Right ventricle myocardium superior (tissue), 1 donor: ENCODE data around the gene ATG3. TPM values are rescaled to one million over a fixed set of nuclear protein-coding genes. Genes with fewer than 3 reads are reported as not detected.
A peak's percentile ranks its signal among the peaks of the same experiment; 100 is the strongest.
"Not testable (repeated sequence)": the region's sequence is repeated elsewhere in the genome, so short reads cannot be mapped to it uniquely, and the experiment has no call there.

Experiments used
- ATAC-seq: fragments of 200-7000 bp; cut with Tn5 transposase; one replicate; pipeline ENCODE4 v1.9.1; 2020; ENCODE audit warnings: mild to moderate bottlenecking; ENCODE audit not compliant: poor library complexity
- DNase-seq: peaks from one replicate; pipeline ENCODE4 v3.0.0-alpha.2; 2020
- intact Hi-C: fragments of 100-400 bp; cut with DNase I; formaldehyde crosslinking; loops from one replicate; pipeline ENCODE4 v1.11.2; 2022
- total RNA-seq: library from RNA; stranded (reverse); fragmentation: NEBNext Ultra II Directional; extraction: Animal tissue kit (Norgen Biotek cat#: 25700); gene quantifications from one replicate; pipeline ENCODE4 v1.2.1, GENCODE V29; 2021
- donor health status: DM: no; HTN: yes; CAD: no; lungs with severe emphysema.

Gene ATG3
- total RNA-seq, 1 donor from 2014 or later: 37.6 TPM

DNA sequence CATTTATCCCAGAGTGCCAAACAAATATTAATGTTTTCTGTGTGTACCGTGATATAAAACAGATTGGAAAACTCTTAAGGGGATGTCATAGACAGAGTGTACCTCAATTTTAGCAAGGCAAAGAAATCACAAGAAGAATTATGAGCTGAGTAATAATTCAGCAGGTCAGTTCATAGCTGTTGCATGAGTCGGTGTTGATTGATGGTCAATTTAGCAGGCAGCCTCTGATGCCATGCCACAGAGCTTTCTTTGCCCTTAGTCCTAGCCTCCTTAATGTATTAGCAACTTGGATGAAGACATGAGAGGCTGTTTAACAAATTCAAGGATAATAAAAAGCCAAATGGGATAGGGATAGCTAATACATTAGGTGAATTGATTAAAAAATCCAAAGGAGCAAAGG lies 6.9 kb upstream of the ATG3 start:
- DNase-seq: no peak
- no peak for ATAC-seq
- intact Hi-C loops: no loop called here

DNA sequence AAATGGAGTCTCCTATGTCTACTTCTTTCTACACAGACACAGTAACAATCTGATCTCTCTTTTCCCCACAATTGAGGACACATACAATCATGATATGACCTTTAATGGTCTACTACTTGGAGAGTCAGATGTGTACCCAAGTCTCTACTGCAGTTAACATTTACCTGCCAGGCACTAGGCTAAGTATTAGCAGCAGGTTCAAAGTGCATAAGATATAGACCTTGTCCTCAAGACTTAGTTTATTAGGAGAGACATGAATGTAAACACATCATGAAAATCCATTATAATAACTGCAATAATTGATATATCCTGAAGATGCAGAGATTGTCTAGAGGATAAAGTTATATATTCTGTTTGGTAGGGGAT lies 3.2 kb upstream of the ATG3 start:
- intact Hi-C loops: no loop called here
- DNase-seq: no peak
- no peak for ATAC-seq

DNA sequence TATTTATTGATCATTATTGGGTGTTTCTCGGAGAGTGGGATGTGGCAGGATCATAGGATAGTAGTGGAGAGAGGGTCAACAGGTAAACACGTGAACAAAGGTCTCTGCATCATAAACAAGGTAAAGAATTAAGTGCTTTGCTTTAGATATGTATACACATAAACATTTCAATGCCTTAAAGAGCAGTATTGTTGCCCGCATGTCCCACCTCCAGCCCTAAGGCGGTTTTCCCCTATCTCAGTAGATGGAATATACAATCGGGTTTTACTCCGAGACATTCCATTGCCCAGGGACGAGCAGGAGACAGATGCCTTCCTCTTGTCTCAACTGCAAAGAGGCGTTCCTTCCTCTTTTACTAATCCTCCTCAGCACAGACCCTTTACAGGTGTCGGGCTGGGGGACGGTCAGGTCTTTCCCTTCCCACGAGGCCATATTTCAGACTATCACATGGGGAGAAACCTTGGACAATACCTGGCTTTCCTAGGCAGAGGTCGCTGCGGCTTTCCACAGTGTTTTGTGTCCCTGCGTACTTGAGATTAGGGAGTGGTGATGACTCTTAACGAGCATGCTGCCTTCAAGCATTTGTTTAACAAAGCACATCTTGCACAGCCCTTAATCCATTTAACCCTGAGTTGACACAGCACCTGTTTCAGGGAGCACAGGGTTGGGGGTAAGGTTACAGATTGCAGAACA lies 2.6 kb upstream of the ATG3 start:
- DNase-seq, ATAC-seq, intact Hi-C loops: not testable (repeated sequence)

DNA sequence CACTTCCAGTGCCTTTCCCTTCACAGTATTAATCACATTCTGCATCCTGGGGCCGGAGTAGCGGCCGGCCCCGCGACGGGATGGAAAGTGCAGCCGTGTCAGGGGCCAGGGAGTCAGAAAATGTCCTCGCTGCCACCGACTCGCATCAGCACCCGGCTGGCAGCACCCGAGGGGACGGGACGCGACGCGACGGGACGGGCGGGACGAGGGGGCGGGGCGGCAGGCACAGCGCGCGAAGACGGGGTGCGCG lies 353 bp downstream of the ATG3 start:
- ATAC-seq (peak; percentile 74), DNase-seq (no peak)
- intact Hi-C loops: no loop called here

DNA sequence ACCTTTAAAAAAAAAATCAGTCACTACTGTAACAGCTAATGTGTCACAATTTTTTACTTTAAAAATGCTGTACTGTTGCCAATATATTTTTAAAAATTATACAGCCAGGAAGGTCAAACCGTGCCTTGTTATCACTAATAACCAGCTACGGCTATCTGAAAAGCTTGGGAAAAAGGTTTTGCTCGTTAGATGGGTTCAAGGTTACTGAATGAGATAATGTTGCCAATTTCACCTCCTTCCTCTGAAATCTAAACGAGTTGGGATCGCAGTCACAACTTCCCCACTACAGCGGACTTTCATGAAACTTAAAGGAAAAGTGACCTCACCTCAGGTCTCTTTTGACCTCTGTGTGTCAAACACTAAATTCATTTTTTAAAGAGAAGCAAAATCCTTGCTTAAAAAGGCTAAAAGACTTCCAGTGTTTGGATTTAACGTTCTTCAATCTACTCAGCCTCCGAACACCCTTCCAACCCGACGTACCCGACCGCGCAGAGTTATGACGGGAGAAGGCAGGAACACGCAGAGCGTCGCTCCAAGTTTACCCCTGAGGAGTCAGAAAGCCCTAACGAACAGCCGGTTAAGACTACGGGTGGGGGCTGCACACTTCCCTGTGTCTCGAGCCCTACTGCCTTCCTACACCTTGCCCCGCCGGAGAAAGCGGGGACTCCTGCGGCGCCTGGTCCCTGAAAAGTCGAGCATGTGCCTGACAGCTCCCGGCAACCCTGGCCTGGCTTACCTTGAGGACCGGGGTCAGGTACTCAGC lies 860 bp downstream of the ATG3 start:
- peak; percentile 75 for DNase-seq
- ATAC-seq: peak; percentile 47
- intact Hi-C loops: no loop called here

DNA sequence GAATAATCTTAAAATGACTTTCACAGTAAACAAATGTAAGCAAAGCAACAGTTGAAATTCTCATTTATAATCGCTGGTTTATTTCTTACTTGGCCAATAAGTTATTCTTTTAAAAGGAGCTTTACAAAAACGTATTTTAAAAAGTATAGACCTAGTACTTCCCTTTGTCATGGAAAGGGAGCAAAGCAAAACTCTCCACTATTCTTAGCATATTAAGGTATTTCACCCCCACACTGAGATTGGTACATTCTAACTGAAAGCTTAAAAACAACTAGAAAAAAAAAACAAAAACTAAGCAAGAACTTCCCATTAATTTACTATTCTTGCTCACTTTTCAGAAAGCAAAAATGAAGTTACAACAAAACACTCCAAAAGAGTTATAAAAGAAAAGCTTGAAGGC lies 1.5 kb downstream of the ATG3 start:
- DNase-seq: no peak
- intact Hi-C loops: no loop called here
- ATAC-seq: no peak

DNA sequence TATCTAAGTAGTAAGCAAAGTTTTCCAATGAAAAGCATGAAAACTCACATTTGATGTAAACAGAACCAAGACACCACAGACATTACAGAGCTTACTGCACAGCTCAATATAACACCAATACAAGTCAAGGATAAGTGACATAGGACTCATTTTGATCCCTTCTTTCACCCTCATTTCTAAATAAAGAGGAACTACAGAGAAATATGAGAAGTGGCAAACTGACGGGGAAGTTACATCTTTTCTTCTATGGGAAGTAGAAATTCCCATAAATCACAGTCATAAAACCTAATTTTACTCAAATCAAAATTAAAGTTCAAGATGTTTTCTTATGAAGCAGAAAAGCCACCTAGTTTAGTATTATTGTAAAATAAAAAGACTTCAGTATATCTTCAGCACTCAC lies 3.8 kb downstream of the ATG3 start:
- DNase-seq (no peak), ATAC-seq (no peak)
- intact Hi-C loops: no loop called here

DNA sequence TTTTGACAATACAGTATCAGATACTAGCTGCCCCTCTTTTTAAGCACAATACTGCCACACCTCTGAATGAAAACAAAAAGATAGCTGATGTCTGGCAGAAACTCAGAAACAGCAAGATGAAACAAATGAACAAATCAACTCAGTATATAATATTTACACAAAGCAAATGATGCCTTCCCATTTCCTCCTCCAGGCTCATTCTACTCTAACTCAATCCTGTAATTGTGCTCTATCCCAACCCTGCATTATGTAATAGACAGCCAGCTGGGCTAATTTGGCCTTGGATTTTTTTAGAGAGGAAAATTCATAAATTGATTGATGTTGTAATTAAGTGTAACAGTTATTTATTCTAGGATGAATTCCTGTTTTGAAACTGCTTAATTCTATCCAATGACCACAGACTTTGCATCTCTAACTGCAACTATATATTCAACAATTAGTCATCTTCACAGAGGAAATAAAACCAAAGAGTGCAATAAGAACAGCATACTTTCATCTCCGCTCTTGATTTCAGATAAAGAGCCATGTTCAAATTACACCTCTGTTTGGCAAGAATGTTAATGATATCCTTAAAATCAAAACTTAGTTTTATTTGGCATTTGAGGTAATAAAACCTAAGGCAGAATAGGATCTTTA lies 6.1 kb downstream of the ATG3 start:
- no peak for ATAC-seq

DNA sequence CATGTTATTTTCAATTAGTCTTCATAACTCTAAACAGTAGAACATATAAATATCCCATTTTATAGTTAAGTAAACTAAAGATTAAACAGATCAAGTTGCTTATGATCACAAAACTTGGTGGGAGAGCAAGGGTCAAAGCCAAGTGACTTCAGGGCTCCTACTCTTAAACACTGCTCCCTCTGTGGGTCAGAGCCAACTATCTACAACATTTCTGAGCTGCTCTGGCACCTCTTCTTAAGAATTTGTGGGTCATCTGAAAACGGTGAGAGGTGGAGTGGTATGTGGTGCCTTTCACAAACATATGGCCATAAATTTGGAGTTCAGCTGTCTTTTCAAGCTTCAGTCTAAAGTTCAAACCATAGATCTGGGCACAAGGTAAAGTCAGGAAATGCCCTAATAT lies 10.9 kb downstream of the ATG3 start:
- ATAC-seq (no peak), DNase-seq (no peak)
- intact Hi-C loops: no loop called here

More for the DNA sequence above, 6.1 kb downstream of the ATG3 start:
- intact Hi-C loops: no loop called here
- no peak for DNase-seq

DNA sequence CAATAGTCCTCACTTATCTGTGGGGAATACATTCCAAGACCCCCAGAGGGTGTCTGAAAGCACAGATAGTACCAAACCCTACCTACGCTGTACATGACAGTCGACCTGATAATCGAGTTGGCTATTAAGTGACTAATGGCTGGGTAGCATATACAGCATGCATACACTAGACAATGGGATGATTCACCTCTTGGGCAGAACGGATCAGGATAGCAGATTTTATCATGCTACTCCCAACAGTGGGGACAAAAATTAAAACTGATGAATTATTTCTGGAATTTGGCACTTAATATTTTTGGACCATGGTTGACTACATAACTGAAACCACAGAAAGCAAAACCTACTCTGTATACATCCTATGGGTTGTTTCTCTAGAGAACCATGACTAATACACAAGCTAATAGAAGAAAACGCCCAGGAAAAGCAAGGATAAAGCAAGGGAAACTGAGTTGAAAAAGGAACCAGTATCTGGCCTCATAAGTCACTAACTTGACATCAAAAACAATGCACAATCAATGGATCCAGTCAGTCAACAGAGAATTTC lies 15.5 kb downstream of the ATG3 start:
- DNase-seq (no peak), ATAC-seq (no peak)
- intact Hi-C loops: no loop called here

DNA sequence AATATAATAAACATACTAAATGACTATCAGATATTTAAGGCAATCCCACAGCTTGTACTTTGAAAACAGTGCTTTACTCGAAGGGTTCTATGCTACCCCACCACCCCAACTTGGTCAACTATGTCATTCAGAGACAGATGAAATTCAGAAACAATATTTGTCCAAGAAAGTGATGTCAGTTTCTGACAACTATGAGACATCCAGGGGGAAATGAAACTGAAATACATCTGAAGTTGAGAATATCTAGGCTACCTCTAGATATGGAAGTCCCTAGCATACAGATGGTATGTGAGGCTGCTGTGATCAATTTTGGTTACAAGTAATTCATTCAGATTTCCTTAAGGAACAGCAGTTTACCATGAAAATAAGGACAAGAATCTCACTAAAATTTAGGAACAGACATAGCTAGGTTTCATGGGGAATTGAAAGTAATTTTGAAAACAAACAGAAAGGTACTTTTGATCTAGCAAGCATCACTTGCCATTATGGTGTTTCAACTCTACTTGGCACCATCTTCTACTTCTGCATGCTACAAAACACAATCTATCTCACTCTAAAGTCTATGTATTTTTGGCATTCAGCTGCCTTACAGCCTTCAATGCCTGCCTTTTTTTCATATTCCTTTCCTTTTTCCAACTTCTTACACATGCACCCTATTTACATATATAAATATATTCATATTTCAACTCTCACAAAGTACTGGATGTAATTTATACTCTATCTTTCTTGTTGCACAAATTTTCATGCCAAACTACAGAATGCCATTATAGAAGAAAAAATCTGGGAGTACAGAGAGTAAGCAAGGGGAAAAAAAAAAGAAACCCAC lies 21.7 kb downstream of the ATG3 start:
- no peak for DNase-seq
- no peak for ATAC-seq
- intact Hi-C loops: loop anchor here (10.0 kb wide), 1 partner anchor 425 kb away; no protein-coding TSS in a partner anchor

DNA sequence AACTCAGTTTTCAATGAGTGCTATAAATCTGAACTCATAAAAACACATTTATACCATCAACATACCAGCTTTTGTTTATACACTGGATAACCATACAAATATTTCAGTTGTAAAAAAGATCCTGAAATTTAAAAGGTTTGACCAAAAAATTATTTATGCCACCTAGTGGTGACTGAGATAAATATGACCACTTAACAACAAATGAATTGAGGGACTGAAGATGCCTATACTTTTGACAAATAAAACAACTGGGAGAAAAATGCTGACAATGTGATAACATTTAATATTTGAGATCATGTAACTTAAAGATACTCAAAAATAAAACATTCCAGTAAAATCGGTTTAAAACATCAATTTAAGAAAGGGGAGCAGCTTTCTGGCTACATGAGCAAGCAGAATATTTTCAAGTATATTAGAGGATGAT lies 30.4 kb downstream of the ATG3 start:
- DNase-seq: no peak
- intact Hi-C loops: loop anchor here (10.0 kb wide), 1 partner anchor 417 kb away; no protein-coding TSS in a partner anchor
- ATAC-seq: no peak

DNA sequence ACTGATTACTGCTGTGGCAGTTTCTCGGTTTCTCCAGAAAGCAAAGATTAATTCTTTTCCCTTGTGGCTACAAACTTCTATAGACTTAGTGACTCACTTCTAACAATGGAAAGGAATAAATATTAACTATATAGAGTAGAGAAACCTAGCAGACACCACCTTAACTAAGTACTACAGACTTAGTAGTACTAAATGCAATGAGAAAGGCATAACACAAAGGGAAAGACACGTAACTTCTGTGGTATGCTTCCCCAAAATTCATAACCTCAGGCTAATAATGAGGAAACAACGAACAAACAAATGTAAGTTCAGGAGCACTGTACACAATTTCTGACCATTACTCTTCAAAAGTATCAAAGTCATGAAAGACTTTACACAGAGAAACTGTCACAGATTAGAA lies 31.2 kb downstream of the ATG3 start:
- intact Hi-C loops: loop anchor here (10.0 kb wide), 1 partner anchor 416 kb away; no protein-coding TSS in a partner anchor
- ATAC-seq (no peak), DNase-seq (no peak)

DNA sequence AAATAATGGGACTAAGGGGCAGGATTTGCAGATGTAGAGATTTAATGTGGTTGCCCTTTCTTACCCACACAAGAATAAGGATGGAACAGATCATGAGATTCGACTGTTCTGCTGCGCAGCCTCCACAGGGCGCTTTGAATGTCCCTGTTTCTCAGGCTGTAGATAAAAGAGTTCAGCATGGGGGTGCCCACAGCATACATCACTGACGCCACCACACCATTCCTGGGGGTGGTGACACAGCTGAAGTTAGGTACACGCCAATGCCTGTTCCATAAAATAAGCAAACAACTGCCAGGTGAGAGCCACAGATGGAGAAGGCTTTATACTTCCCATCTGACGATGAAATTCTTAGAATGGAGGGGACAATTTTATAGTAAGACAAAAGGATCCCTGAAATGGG lies 37.6 kb downstream of the ATG3 start:
- DNase-seq, intact Hi-C loops, ATAC-seq: not testable (repeated sequence)

DNA sequence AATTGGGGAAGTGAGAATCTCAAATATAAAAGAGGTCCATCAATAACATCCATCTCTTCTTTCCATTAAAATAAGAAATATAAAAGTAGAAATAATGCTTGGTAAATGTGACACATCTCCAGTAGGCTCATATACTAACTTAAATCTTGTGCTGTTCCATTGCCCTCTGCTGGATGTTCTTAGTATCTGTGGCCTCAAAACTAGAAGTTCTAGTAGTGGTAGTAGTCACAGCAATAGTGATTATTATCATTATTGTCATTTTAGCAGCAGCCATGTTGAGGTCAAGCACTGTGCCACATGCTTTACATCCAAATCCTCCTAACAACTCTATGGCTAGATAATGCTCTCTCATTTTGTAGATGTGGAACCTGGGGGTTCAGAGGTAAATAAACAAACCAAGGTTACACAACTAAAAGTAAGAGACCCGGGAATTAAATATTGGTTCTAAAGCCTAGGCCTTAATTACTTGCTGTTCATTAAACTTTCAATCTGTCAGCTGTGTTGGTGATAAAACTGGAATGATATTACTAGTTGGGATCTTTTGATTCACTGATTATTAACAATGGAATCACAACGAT lies 42.2 kb downstream of the ATG3 start:
- ATAC-seq (peak; percentile 69), DNase-seq (no peak)
- intact Hi-C loops: loop anchor here (5.0 to 10.0 kb wide), 2 partner anchors 195 to 227 kb away; partner anchors contain the start of gene SLC9C1

DNA sequence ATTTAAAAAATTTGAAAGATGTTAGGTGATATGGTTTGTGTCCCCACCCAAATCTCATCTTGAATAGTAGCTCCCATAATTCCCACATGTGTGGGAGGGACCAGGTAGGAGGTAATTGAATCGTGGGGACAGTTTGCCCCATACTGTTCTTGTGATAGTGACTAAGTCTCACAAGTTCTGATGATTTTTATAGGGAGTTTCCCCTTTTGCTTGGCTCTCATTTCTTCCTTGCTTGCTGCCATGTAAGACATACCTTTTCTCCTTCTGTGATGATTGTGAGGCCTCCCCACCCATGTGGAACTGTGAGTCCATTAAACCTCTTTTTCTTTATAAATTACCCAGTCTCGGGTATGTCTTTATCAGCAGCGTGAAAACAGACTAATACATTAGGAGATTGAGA lies 42.8 kb downstream of the ATG3 start:
- intact Hi-C loops: loop anchor here (5.0 to 10.0 kb wide), 2 partner anchors 194 to 227 kb away; partner anchors contain the start of gene SLC9C1
- ATAC-seq, DNase-seq: not testable (repeated sequence)

DNA sequence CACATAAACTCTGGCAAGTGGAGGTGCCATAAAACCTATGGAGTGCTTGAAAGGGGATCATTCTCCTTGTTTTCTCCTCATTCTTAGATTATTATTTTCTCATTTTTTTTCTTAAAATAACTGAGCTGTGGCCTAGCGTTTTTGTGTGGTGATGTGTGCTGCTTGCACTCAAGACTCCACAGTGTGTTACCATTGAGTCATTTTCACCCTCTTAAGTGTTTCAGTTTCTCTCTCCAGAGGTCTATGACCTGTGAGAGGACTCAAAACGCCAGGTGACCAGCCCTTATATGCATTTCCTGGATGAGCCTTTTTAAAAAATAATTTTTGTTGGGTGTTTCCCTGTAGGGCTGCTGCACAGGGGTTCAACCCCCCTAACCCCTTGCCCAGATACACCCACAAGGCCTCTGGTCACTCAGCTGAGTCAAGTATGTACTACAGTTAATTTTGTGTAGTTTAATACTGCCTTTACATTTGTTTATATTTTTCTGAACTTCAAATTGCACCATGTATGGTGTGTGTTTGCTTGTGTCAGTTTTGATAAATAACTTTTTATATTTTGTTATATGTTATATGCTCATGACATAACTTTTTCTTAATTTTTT lies 47.1 kb downstream of the ATG3 start:
- ATAC-seq (no peak), DNase-seq (no peak)
- intact Hi-C loops: loop anchor here (5.0 to 10.0 kb wide), 2 partner anchors 190 to 222 kb away; partner anchors contain the start of gene SLC9C1

DNA sequence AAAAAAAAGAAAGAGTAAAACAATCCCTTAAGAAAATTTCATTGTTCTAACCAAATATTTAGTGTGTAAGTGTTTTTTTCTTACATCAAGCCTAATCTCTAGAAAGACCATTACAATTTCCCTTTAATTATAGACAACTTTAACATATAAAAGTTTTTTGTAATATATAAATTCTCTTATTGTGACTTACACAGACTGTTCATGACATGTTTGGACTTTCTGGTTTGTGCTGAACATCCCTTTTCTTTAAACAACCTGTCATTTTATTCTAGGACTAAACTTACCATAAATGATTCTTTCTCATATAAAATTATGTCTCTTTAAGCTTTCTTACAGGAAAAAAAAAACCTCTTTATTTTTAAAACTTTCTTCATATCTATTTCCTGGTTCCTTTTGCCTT lies 49.4 kb downstream of the ATG3 start:
- DNase-seq (no peak), ATAC-seq (no peak)
- intact Hi-C loops: loop anchor here (10.0 kb wide), 1 partner anchor 188 kb away; no protein-coding TSS in a partner anchor
